Immature natural killer cell (primary cell): ENCODE results near the gene ADAT2. TPM values are rescaled to one million over a fixed set of nuclear protein-coding genes. Genes with fewer than 3 reads are reported as not detected.
"Not testable (repeated sequence)": the region's sequence is repeated elsewhere in the genome, so short reads cannot be mapped to it uniquely, and the experiment has no call there.

Experiments
- DNase-seq, 3 donors: peaks; one replicate each; pipeline ENCODE4 v3.0.0; 2022; ENCODE audit warnings: mixed read lengths in 1 of 3
- H3K27ac Mint-ChIP-seq, 6 donors: one replicate each; pipeline ENCODE4 v1.8.0; 2020; ENCODE audit warnings: mixed read lengths in 6 of 6, mild to moderate bottlenecking in 5 of 6, inconsistent platforms in 4 of 6, moderate library complexity in 3 of 6
- H3K27me3 Mint-ChIP-seq, 3 donors: one replicate each; pipeline ENCODE4 v1.8.0; 2020 to 2021; ENCODE audit warnings: low read depth in 3 of 3, mild to moderate bottlenecking in 3 of 3, mixed read lengths in 3 of 3, moderate library complexity in 3 of 3, inconsistent platforms in 1 of 3
- H3K36me3 Mint-ChIP-seq, 3 donors: one replicate each; pipeline ENCODE4 v1.8.0; 2020; ENCODE audit warnings: mixed read lengths in 3 of 3, inconsistent platforms in 2 of 3, mild to moderate bottlenecking in 2 of 3
- H3K4me1 Mint-ChIP-seq, 2 donors: one replicate each; pipeline ENCODE4 v1.8.0; 2020; ENCODE audit warnings: inconsistent platforms in 2 of 2, mild to moderate bottlenecking in 2 of 2, mixed read lengths in 2 of 2, moderate library complexity in 1 of 2
- H3K4me3 Mint-ChIP-seq, 5 donors: one replicate each; pipeline ENCODE4 v1.8.0; 2020; ENCODE audit warnings: mild to moderate bottlenecking in 5 of 5, mixed read lengths in 5 of 5, inconsistent platforms in 3 of 5, moderate library complexity in 3 of 5
- H3K9me3 Mint-ChIP-seq, 6 donors: one replicate each; pipeline ENCODE4 v1.8.0; 2020; ENCODE audit warnings: mild to moderate bottlenecking in 6 of 6, mixed read lengths in 6 of 6, inconsistent platforms in 4 of 6, moderate library complexity in 3 of 6
- polyA plus RNA-seq, 3 donors: library from polyadenylated mRNA; unstranded; fragments of 300-500 nt; fragmentation: Illumina TruSeq; gene quantifications; one replicate each; pipeline ENCODE4 v1.2.3, GENCODE V29; 2021

The ADAT2 gene
- polyA plus RNA-seq, 3 donors from 2014 or later, result 0.66 to 1.2 TPM; not detected in 1

GRCh38 chr6:143457563-143458359 lies 7.3 kb upstream of the ADAT2 start:
- DNase-seq, result no peak
- no peaks in the 10 kb centered on the region for H3K9me3 Mint-ChIP-seq
- peaks cover 0 to 16% (median 9%) of the 10 kb centered on the region in 3 donors for H3K36me3 Mint-ChIP-seq
- H3K4me3 Mint-ChIP-seq, result no peak overlapping the region
- H3K4me1 Mint-ChIP-seq, result peaks cover 7 to 22% of the 10 kb centered on the region in 2 donors
- H3K27ac Mint-ChIP-seq, result no peak overlapping the region
- peaks cover 0 to 1% (median 0%) of the 10 kb centered on the region in 3 donors for H3K27me3 Mint-ChIP-seq

GRCh38 chr6:143451531-143451930 lies 1.0 kb upstream of the ADAT2 start:
- H3K36me3 Mint-ChIP-seq, result no peaks in the 10 kb centered on the region
- peaks cover 35 to 53% of the 10 kb centered on the region in 2 donors for H3K4me1 Mint-ChIP-seq
- H3K27ac Mint-ChIP-seq, result peak overlapping the region; percentile 89 to 97 (median 95)
- peak overlapping the region; percentile 93 to 100 (median 98) for H3K4me3 Mint-ChIP-seq
- DNase-seq, result no peak
- H3K9me3 Mint-ChIP-seq, result no peaks in the 10 kb centered on the region
- H3K27me3 Mint-ChIP-seq, result peaks cover 3 to 10% (median 6%) of the 10 kb centered on the region in 3 donors

GRCh38 chr6:143449714-143450452 lies 612 bp downstream of the ADAT2 start:
- peak overlapping the region; percentile 93 to 100 (median 98) for H3K4me3 Mint-ChIP-seq
- H3K9me3 Mint-ChIP-seq, result no peaks in the 10 kb centered on the region
- H3K36me3 Mint-ChIP-seq, result no peaks in the 10 kb centered on the region
- peak overlapping the region; percentile 89 to 97 (median 95) for H3K27ac Mint-ChIP-seq
- H3K27me3 Mint-ChIP-seq, result peaks cover 3 to 10% (median 6%) of the 10 kb centered on the region in 3 donors
- DNase-seq, result peak; percentile 33 to 53 (median 41)
- peaks cover 35 to 51% of the 10 kb centered on the region in 2 donors for H3K4me1 Mint-ChIP-seq

GRCh38 chr6:143449082-143449713 lies 1.3 kb downstream of the ADAT2 start:
- Mint-ChIP-seq H3K36me3 (no peaks in the 10 kb centered on the region), H3K4me1 (peaks cover 31 to 44% of the 10 kb centered on the region in 2 donors), H3K27ac (peak overlapping the region in 2 of 6 donors; percentile 89 to 94), H3K27me3 (peaks cover 3 to 10% (median 6%) of the 10 kb centered on the region in 3 donors), H3K4me3 (peak overlapping the region; percentile 93 to 100 (median 98)), H3K9me3 (no peaks in the 10 kb centered on the region)
- no peak for DNase-seq

- H3K36me3 Mint-ChIP-seq, H3K4me3 Mint-ChIP-seq, H3K9me3 Mint-ChIP-seq, DNase-seq, H3K27ac Mint-ChIP-seq: not testable (repeated sequence)
- peaks cover 3 to 10% (median 6%) of the 10 kb centered on the region in 3 donors for H3K27me3 Mint-ChIP-seq
- H3K4me1 Mint-ChIP-seq, result peaks cover 29 to 38% of the 10 kb centered on the region in 2 donors
Measured at GRCh38 chr6:143447865-143448264, 2.6 kb downstream of the ADAT2 start.

GRCh38 chr6:143443096-143443495 lies 7.4 kb downstream of the ADAT2 start:
- Mint-ChIP-seq H3K4me1 (peaks cover 8 to 11% of the 10 kb centered on the region in 2 donors), H3K4me3 (no peak overlapping the region), H3K9me3 (no peaks in the 10 kb centered on the region), H3K36me3 (peaks cover 4 to 20% (median 6%) of the 10 kb centered on the region in 3 donors), H3K27ac (no peak overlapping the region), H3K27me3 (peaks cover 0 to 1% (median 0%) of the 10 kb centered on the region in 3 donors)
- no peak for DNase-seq

- Mint-ChIP-seq H3K4me1 (peaks cover 8 to 11% of the 10 kb centered on the region in 2 donors), H3K9me3 (no peaks in the 10 kb centered on the region), H3K27ac (peak overlapping the region in 3 of 6 donors; percentile 2 to 52 (median 31)), H3K4me3 (no peak overlapping the region), H3K27me3 (peaks cover 0 to 2% (median 0%) of the 10 kb centered on the region in 3 donors), H3K36me3 (peaks cover 4 to 20% (median 6%) of the 10 kb centered on the region in 3 donors)
- peak in 1 of 3 donors; percentile 5 for DNase-seq
Measured at GRCh38 chr6:143441680-143442545, 8.6 kb downstream of the ADAT2 start.

- DNase-seq, result no peak
- Mint-ChIP-seq H3K4me1 (peaks cover 8 to 11% of the 10 kb centered on the region in 2 donors), H3K36me3 (peaks cover 6 to 24% (median 9%) of the 10 kb centered on the region in 3 donors), H3K9me3 (no peaks in the 10 kb centered on the region), H3K27ac (no peak overlapping the region), H3K4me3 (no peak overlapping the region), H3K27me3 (peaks cover 0 to 2% (median 0%) of the 10 kb centered on the region in 3 donors)
Measured at GRCh38 chr6:143441010-143441409, 9.5 kb downstream of the ADAT2 start.

- H3K4me3 Mint-ChIP-seq, result no peak overlapping the region
- no peak for DNase-seq
- H3K36me3 Mint-ChIP-seq, result peaks cover 3 to 20% (median 18%) of the 10 kb centered on the region in 3 donors
- no peaks in the 10 kb centered on the region for H3K4me1 Mint-ChIP-seq
- no peaks in the 10 kb centered on the region for H3K27me3 Mint-ChIP-seq
- H3K9me3 Mint-ChIP-seq, result no peaks in the 10 kb centered on the region
- no peak overlapping the region for H3K27ac Mint-ChIP-seq
Measured at GRCh38 chr6:143432588-143432987, 17.9 kb downstream of the ADAT2 start.

GRCh38 chr6:143431226-143431625 lies 19.3 kb downstream of the ADAT2 start:
- H3K4me3 Mint-ChIP-seq, result no peak overlapping the region
- DNase-seq, result no peak
- H3K36me3 Mint-ChIP-seq, result peaks cover 3 to 17% (median 14%) of the 10 kb centered on the region in 3 donors
- no peaks in the 10 kb centered on the region for H3K9me3 Mint-ChIP-seq
- no peaks in the 10 kb centered on the region for H3K4me1 Mint-ChIP-seq
- no peak overlapping the region for H3K27ac Mint-ChIP-seq
- no peaks in the 10 kb centered on the region for H3K27me3 Mint-ChIP-seq

- Mint-ChIP-seq H3K27me3 (no peaks in the 10 kb centered on the region), H3K27ac (no peak overlapping the region), H3K36me3 (peaks cover 3 to 19% (median 14%) of the 10 kb centered on the region in 3 donors), H3K4me3 (no peak overlapping the region), H3K4me1 (no peaks in the 10 kb centered on the region), H3K9me3 (no peaks in the 10 kb centered on the region)
- DNase-seq, result no peak
Measured at GRCh38 chr6:143429970-143430369, 20.5 kb downstream of the ADAT2 start.

GRCh38 chr6:143427109-143427817 lies 23.2 kb downstream of the ADAT2 start:
- H3K27ac Mint-ChIP-seq, result no peak overlapping the region
- H3K4me1 Mint-ChIP-seq, result no peaks in the 10 kb centered on the region
- H3K36me3 Mint-ChIP-seq, result peaks cover 0 to 16% (median 9%) of the 10 kb centered on the region in 3 donors
- DNase-seq, result peak; percentile 51 to 66 (median 59)
- no peaks in the 10 kb centered on the region for H3K9me3 Mint-ChIP-seq
- H3K27me3 Mint-ChIP-seq, result no peaks in the 10 kb centered on the region
- H3K4me3 Mint-ChIP-seq, result no peak overlapping the region
